ENCODE results near the gene INSM2.

INSM2 gene

GRCh38 chr14:35549551-35549950 lies 15.6 kb downstream of the INSM2 start:
- no peak for DNase-seq

DNA sequence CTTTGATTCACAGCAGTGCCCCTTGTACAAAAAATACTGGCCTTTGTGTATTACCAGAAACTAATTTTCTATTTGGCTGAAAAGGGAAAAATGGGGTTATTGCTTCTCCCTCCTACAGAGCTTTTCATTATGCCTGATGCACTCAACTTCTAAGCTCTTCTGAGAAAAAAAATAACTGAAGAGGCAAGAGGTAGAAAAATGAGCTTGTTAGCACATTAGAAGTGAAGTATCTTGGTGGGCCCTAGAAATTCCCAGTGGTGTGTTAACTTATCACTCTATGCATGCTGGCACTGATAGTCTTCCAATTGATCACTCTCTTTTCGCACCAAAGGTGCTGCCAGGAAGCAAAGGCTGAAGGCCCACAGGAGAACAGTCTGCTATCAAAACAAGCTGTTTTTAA lies 17.1 kb downstream of the INSM2 start:
- DNase-seq: no peak

DNA sequence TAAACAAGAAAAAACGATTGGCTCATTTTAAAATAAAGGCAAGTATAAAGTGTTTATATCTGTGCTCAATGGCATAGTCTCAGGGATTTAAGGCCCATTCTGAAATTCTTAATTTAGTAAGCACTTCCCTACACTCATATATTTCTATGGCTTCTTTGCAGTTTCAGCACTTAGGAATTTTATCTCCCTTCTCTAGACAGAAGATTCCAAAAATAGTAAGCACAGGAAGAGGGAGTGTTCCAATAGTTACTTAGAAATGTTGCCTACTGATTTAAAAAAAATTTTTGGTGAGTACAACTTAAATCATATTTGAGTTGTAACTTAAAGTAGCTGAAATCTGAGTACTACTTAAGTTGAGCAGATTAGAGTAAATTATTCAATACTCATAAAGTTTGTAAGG lies 19.8 kb downstream of the INSM2 start:
- DNase-seq: no peak

DNA sequence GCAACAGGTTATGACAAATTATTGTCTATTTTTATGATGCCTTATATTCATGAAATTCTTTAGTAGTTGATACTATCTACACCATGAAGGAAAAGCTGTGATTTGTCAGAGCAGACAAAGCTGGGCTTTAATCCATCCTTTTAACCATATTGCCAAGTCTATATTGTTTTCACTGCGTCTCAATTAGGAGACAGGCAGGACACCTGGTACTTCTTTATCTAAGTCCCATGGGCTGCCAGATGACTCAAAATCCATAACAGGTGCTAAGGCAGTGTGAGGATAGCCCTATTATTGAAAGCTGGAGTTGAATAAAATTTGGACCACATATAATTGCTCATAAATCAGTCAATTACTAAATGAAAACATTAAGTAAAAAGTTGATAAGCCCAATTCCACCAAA lies 22.6 kb downstream of the INSM2 start:
- no peak for DNase-seq

DNA sequence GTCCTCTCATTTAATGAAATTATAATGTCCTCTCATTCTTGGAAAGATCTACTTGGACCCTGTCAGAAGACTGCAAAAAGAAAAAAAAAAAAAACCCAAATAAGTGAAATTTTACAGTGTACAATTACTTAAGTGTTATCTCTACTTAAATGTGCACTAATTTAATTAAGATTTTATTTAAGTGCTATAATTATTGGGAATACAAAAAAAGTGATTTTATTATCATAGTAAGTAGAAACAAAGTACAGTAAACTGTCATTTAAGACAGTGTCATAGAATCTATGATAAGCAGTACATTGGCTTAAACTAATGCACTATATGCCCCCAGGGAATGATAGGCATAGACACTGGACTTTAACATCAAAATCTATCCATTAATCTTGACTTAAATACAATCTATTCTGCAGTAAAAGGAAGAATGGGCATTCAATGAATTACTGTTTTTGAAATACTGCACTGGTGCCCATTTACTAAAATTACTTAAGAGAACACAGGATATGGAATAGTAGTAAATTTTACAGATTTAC lies 23.3 kb downstream of the INSM2 start:
- DNase-seq: no peak

- DNase-seq: no peak
Measured at GRCh38 chr14:35558680-35559079, 24.7 kb downstream of the INSM2 start.

GRCh38 chr14:35565871-35566464 lies 32.0 kb downstream of the INSM2 start:
- DNase-seq: no peak

GRCh38 chr14:35571598-35571997 lies 37.6 kb downstream of the INSM2 start:
- no peak for DNase-seq

DNA sequence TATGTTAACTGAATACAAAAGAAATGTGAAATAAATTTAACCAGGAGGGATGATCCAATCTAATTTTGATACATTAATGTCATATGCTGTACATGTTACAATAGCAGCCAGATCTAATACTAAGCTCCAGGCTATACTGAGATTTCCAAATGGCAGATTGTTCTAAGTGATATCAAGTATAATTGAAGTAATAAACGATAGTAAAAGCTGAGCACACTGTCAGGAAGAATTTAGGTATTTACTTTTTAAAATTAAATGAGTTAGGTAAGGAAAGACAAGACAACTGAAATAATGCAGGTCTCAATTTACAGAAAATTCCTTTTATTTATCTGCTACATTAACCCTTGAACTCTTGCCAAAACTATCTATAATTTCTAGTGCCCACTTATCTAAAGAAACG lies 39.9 kb downstream of the INSM2 start:
- DNase-seq: no peak

DNA sequence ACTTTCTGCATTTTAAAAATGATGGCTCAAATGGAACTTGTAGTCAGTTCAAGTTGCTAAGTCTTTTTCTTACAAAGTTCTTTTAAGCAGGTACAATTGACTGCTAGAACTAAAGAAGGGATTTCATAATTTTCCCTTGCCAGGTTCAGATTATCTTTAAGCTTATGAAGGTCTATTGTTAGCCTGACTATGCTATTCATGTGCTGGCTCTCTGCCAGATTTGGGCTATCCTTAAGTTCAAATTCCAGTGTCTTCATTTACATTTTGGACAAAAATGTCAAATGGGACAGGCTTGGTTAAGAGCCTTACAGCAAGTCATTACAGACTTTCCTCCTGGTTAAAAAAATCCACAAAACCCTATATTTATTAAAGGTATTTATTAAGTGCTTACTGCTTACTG lies 42.3 kb downstream of the INSM2 start:
- no peak for DNase-seq

DNA sequence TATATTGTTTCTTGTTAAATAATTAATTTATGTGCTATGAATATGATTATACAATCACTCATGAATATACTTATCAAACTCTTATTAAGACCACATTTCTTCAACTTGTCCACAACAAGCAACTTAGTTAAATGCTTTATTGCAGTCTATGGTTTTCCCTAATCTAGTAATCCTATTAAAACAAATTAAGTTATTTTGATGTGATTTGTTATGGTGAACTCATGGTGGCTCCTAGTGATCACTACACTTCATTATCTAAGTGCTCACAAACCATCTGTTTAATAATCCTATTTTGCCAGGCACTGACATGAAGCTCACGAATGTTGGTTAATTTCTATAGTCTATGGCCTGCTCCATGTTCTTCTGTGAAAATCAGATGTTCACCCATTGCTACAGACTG lies 42.9 kb downstream of the INSM2 start:
- no peak for DNase-seq

DNA sequence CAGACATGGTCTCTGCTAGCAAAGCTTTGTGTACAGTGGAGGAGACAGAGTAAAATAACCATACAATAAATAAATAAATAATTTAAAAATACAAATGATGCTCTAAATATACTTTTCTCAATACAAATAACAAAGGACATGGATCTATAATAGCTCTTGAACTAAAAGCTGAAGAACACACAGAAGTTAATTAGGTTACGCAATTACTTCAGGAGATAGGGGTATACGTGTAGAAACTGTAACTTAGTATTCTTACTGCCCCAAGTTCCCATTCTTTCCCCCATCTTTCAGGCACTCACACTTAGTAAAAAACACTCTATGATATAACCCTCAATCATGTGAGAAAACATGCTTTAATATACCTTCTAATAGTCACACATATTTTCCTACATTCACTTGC lies 44.2 kb downstream of the INSM2 start:
- DNase-seq: no peak

GRCh38 chr14:35578639-35579038 lies 44.7 kb downstream of the INSM2 start:
- no peak for DNase-seq

Measured in stimulated activated CD4-positive, alpha-beta T cell treated with anti-CD3 and anti-CD28 coated beads, Interleukin-1b, Interleukin-23, amount 100 ng/mL, for 48 hours (primary cell).